ENCODE measurements around the gene MEIOSIN. TPM values are rescaled to one million over a fixed set of nuclear protein-coding genes. Genes with fewer than 3 reads are reported as not detected.

The MEIOSIN gene
- total and polyA plus RNA-seq, 2 of the 13 experiments (the other 11 are each of a cell fraction or from before 2014, with no cell fraction given), result not detected

DNA sequence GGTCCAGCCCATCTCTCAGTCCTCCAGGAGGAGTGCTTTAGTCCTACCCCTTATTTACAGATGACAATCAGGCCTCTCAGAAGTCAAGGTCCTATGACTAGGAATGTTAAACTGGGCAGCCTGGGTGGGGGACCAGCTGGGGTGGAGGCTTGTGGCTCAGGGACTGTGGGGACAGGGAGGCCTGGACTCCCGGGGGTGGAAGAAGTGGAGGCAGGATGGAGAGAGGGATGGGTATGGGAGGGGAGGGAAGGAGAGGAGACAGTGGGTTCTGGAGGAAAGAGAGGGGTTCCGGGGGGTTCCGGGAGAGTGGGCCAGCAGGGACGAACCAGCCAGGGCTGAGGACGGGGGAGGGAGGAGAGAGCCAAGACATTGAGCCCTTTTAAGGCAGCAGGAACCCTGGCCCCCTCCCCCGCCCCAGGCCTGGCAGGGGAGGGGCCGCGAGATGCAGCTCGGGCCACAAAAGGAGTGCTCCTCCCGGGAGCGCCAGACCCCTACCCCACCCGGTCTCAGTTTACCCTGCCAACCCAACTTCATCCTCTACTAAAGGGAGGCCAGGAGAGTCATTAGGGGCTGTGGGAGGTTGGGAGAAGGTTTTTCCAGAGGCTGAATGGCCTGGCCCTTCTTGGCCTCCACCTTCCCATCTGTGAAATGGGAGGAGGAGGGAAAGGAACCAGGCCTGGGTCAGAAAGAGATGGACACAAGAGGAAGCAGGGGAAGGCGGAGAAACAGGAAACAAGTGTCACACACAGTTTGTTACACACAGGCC lies 47.4 kb downstream of the MEIOSIN start (continued):
- TF ChIP-seq ZNF678 (CRISPR knock-in tag; IDR thresholded peaks at IDR 0.05) (no peak), ZNF766 (CRISPR knock-in tag; IDR thresholded peaks at IDR 0.05; ENCODE audit: borderline replicate concordance) (no peak), ISX (CRISPR knock-in tag; conservative IDR thresholded peaks at IDR 0.05) (no peak), ZNF839 (CRISPR knock-in tag; IDR thresholded peaks at IDR 0.05; ENCODE audit: borderline replicate concordance) (no peak), ZNF124 (CRISPR knock-in tag; IDR thresholded peaks at IDR 0.05) (no peak)
- TF ChIP-seq, protein P1, sequence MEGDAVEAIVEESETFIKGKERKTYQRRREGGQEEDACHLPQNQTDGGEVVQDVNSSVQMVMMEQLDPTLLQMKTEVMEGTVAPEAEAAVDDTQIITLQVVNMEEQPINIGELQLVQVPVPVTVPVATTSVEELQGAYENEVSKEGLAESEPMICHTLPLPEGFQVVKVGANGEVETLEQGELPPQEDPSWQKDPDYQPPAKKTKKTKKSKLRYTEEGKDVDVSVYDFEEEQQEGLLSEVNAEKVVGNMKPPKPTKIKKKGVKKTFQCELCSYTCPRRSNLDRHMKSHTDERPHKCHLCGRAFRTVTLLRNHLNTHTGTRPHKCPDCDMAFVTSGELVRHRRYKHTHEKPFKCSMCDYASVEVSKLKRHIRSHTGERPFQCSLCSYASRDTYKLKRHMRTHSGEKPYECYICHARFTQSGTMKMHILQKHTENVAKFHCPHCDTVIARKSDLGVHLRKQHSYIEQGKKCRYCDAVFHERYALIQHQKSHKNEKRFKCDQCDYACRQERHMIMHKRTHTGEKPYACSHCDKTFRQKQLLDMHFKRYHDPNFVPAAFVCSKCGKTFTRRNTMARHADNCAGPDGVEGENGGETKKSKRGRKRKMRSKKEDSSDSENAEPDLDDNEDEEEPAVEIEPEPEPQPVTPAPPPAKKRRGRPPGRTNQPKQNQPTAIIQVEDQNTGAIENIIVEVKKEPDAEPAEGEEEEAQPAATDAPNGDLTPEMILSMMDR (CRISPR knock-in tag; IDR thresholded peaks at IDR 0.05), result no peak

DNA sequence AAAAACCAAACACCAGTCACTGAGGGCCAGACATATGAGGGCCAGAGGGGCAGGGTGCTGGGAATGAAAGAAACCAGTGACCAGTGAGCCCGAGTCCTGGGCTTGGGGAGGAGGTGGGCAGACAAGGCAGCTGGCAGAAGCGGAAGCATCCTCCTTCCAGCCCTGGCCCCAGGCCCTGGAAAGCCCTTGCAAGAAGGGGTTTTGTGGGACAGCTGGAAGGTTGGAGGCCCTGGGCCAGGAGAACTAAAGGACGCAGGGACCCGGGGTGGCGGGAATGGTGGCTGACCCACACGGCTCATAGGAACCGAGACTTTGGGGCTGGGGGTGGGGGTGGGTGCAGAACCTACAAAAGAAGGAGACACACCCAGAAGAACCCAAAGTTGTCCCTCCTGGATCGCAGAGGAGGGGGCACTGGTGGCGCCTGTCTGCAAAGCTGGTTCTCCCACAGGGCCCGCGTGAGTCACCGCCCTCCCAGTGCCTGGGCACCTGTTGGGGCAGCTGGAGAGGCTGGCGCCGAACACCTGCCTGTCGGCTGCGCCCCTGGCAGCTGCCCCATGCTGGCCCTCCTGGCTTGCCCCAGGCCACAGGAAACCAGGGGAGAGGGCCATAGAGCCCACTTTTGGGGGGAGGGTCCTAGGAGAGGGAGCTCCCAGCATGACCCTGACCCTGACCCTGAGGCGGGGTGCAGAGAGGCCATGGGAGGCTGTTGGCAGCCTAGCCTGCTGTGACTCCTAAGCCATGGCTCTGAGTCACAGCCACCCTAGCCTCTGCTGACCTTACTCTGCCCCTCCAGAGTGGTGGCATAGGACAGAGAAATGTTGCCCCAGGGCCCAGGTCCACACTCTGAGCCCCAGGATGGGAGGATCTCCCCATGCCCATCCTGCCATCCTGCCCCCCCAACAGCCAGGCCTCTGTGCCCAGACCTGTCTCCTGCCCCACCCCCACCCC lies 48.2 kb downstream of the MEIOSIN start:
- ChIA-PET CTCF (ENCODE audit: low intra/inter-chr PET ratio, low total read pairs) (no interaction called here), POLR2A (interaction anchor here (0.9 to 4.7 kb wide), 4 partner anchors 9 to 104 kb away, joined by 3 to 53 read pairs (median 4); partner anchors contain the start of genes IRF2BP1 and SIX5)
- 24% methylated on average over 10 of the region's 17 CpGs for WGBS (ENCODE audit: low lambda C conversion rate)
- H3K4me1 ChIP-seq (ENCODE audit: insufficient read depth, low read length), result peaks cover 35% of the 10 kb centered on the region
- FAIRE-seq (no peak), DNase-seq (ENCODE audit: low spot score) (no peak), ATAC-seq (peak; percentile 52)
- no TSS peak for BruUV-seq (replicated peaks)
- peaks cover 4% of the 10 kb centered on the region; the same call in 1 of the 2 replicates for H4K20me1 ChIP-seq (ENCODE audit: insufficient read depth, low read length)
- no peak overlapping the region for H3K27ac ChIP-seq (ENCODE audit: extremely low read length, insufficient read depth, low read length)
- in situ Hi-C loops (cut with HindIII; ENCODE audit: extremely low pct_ligation_motif_present, low pct_unique_long_range_greater_than_20kb) (no loop called here), intact Hi-C loops (cut with micrococcal nuclease; ENCODE audit: unreplicated experiment) (no loop called here)
- no peaks in the 10 kb centered on the region; a peak in 1 of 5 replicates for H3K27me3 ChIP-seq (ENCODE audit: control insufficient read depth in 1 of 2, insufficient read depth in 2 of 2, low read length in 2 of 2)
- no peaks in the 10 kb centered on the region for H3K9me3 ChIP-seq (ENCODE audit: low read length)
- H3K4me2 ChIP-seq (ENCODE audit: low read depth, low read length), result peak overlapping the region; percentile 66
- no peaks in the 10 kb centered on the region for H3K79me2 ChIP-seq (ENCODE audit: insufficient read depth, low read length)
- H2AFZ ChIP-seq (ENCODE audit: low read length), result no peak overlapping the region
- H3K9ac ChIP-seq (ENCODE audit: insufficient read depth, low read depth, low read length), result no peak overlapping the region
- H3K4me3 ChIP-seq (replicated peaks in 1 of 3; ENCODE audit: insufficient read depth in 1 of 3, low read depth in 2 of 3, low read length in 3 of 3), result peak overlapping the region in 2 of 3 experiments; percentile 11 to 61; a peak in 2 of 6 replicates
- peaks cover 3 to 4% of the 10 kb centered on the region in 2 experiments; a peak in 2 of 5 replicates for H3K36me3 ChIP-seq (replicated peaks in 1 of 2; ENCODE audit: control insufficient read depth in 1 of 2, insufficient read depth in 2 of 2, low read length in 2 of 2)
- TF ChIP-seq RARA (CRISPR knock-in tag; IDR thresholded peaks at IDR 0.05), result peak; percentile 61
- TF ChIP-seq NONO (IDR thresholded peaks at IDR 0.05), result no peak
- TF ChIP-seq NONO (CRISPR knock-in tag; conservative IDR thresholded peaks at IDR 0.05), result 0 out of 2 replicates have a peak, but pooled peaks have one; percentile 33
- 0 out of 2 replicates have a peak, but pooled peaks have one; percentile 39 for TF ChIP-seq FOXC1 (CRISPR knock-in tag; IDR thresholded peaks at IDR 0.05; ENCODE audit: borderline replicate concordance)
- no peak for TF ChIP-seq ZFP41 (CRISPR knock-in tag; IDR thresholded peaks at IDR 0.05; ENCODE audit: borderline replicate concordance)
- peak; percentile 87 for TF ChIP-seq AGO2 (optimal IDR thresholded peaks at IDR 0.05; ENCODE audit: low read depth, low read length)
- TF ChIP-seq PTBP1 (IDR thresholded peaks at IDR 0.05; ENCODE audit: low read depth, low read length, poor library complexity, severe bottlenecking), result no peak
- no peak for TF ChIP-seq GATAD2A (CRISPR knock-in tag; IDR thresholded peaks at IDR 0.05)
- no peak for TF ChIP-seq HNRNPK (IDR thresholded peaks at IDR 0.05; ENCODE audit: low read depth, low read length, poor library complexity, severe bottlenecking)
- no peak for TF ChIP-seq ZBTB46 (CRISPR knock-in tag; IDR thresholded peaks at IDR 0.05; ENCODE audit: borderline replicate concordance)
- TF ChIP-seq, protein P2, sequence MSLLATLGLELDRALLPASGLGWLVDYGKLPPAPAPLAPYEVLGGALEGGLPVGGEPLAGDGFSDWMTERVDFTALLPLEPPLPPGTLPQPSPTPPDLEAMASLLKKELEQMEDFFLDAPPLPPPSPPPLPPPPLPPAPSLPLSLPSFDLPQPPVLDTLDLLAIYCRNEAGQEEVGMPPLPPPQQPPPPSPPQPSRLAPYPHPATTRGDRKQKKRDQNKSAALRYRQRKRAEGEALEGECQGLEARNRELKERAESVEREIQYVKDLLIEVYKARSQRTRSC (CRISPR knock-in tag; IDR thresholded peaks at IDR 0.05; ENCODE audit: low read depth), result no peak

All from HepG2 (cell line).